Measurements from ENCODE around the gene REC114. TPM values are rescaled to one million over a fixed set of nuclear protein-coding genes. Genes with fewer than 3 reads are reported as not detected.
"Not testable (repeated sequence)": the region's sequence is repeated elsewhere in the genome, so short reads cannot be mapped to it uniquely, and the experiment has no call there.

Gene REC114
- total and polyA plus RNA-seq, 12 donors: 0.28 to 0.62 (median 0.44) TPM; not detected in 8

DNA sequence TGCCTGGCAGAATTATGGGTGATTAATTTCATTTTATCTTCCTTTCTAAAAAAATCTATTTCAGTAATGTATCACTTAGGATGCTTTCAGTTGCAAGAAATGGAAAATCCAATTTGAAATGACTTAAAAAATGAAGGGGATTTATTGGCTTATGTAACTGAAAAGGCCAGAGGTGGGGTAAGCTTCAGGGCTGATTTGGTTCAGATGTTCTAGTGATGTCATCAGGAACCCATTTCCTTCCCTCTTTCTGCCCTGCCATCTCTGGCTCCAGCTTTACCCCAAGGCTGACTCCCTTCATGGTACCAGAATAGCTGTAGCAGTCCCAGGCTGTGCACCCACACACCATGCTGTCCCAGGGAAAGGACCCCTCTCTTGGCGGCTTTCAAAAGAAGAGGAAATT lies 18.5 kb upstream of the REC114 start:
- ATAC-seq (no peak), DNase-seq (no peak)
- H3K36me3 ChIP-seq: no peaks in the 10 kb centered on the region
- intact Hi-C loops (cut with DNase I): no loop called here
- H3K9me3 ChIP-seq: no peaks in the 10 kb centered on the region
- TF ChIP-seq, protein P1, sequence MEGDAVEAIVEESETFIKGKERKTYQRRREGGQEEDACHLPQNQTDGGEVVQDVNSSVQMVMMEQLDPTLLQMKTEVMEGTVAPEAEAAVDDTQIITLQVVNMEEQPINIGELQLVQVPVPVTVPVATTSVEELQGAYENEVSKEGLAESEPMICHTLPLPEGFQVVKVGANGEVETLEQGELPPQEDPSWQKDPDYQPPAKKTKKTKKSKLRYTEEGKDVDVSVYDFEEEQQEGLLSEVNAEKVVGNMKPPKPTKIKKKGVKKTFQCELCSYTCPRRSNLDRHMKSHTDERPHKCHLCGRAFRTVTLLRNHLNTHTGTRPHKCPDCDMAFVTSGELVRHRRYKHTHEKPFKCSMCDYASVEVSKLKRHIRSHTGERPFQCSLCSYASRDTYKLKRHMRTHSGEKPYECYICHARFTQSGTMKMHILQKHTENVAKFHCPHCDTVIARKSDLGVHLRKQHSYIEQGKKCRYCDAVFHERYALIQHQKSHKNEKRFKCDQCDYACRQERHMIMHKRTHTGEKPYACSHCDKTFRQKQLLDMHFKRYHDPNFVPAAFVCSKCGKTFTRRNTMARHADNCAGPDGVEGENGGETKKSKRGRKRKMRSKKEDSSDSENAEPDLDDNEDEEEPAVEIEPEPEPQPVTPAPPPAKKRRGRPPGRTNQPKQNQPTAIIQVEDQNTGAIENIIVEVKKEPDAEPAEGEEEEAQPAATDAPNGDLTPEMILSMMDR (IDR thresholded peaks at IDR 0.05): no peak
- no peaks in the 10 kb centered on the region for H3K4me1 ChIP-seq
- H3K4me3 ChIP-seq: no peak overlapping the region
- H3K27ac ChIP-seq: no peak overlapping the region
- WGBS, 2 donors: 89 to 100% methylated on average over 1 of the region's 1 CpG
- peaks cover 0 to 24% (median 0%) of the 10 kb centered on the region in 7 donors for H3K27me3 ChIP-seq

DNA sequence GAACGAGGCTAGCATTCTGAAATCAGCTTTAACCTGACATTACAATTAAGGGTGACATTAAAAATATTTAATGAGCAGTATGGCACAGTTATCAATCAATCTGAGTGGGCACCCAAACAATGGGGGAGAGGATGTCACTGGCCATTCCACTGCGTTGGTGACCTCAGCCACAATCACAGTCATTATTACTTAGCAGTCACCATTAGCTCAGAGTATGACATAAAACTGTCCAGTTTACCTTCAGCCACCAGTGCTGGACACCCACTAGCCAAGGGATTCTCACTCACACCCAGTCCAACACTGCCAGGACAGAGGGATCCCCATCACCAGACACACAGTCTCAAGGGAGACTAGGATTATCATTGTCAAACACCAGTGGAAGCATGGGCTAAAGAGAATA lies 17.5 kb upstream of the REC114 start:
- no peak for ATAC-seq
- TF ChIP-seq, protein P1 (IDR thresholded peaks at IDR 0.05): no peak
- no peak for DNase-seq
- WGBS, 2 donors: 76 to 78% methylated on average over 2 of the region's 2 CpGs
- intact Hi-C loops (cut with DNase I): no loop called here
- H3K9me3 ChIP-seq: no peaks in the 10 kb centered on the region
- H3K27me3 ChIP-seq: peaks cover 0 to 28% (median 0%) of the 10 kb centered on the region in 7 donors
- no peak overlapping the region for H3K27ac ChIP-seq
- no peaks in the 10 kb centered on the region for H3K4me1 ChIP-seq
- no peaks in the 10 kb centered on the region for H3K36me3 ChIP-seq
- no peak overlapping the region for H3K4me3 ChIP-seq

DNA sequence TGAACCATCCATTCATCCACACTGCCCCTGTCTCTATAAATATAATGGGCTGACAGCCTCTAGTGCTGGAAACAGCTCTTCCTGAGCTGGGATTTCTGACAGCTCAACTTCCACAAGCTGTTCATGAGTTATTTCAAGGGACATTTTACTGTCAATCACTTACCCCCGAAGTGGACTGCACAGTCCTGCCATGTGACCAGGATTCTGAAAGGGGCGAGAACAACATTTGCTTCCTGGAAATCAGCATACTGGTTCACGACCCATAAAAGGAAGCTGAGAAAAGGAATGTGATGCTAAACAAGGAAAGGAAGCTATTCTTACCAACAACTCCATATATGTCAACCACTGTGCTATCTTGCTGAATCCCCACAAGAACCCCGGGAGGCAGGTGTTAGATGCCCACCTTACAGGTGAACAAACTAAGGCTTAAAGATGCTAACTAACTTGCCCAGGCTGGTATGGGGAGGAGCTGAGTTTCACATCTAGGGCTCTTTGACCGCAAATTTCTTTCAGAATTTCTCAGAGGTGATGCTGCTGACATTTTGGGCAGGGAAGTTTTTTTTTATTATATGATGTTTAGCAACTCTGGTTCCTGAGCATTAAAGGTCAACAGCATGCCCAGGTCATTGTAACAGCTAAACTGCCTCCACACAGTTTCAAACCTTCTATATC lies 16.5 kb upstream of the REC114 start:
- intact Hi-C loops (cut with DNase I): no loop called here
- WGBS, 2 donors: 35 to 41% methylated on average over 5 of the region's 5 CpGs
- ATAC-seq (peak in 1 of 8 donors; percentile 20), DNase-seq (no peak)
- no peak overlapping the region for H3K27ac ChIP-seq
- H3K9me3 ChIP-seq: no peaks in the 10 kb centered on the region
- no peak overlapping the region for H3K4me3 ChIP-seq
- H3K27me3 ChIP-seq: peaks cover 0 to 28% (median 0%) of the 10 kb centered on the region in 7 donors
- TF ChIP-seq, protein P1 (IDR thresholded peaks at IDR 0.05): no peak
- no peaks in the 10 kb centered on the region for H3K36me3 ChIP-seq
- no peaks in the 10 kb centered on the region for H3K4me1 ChIP-seq

DNA sequence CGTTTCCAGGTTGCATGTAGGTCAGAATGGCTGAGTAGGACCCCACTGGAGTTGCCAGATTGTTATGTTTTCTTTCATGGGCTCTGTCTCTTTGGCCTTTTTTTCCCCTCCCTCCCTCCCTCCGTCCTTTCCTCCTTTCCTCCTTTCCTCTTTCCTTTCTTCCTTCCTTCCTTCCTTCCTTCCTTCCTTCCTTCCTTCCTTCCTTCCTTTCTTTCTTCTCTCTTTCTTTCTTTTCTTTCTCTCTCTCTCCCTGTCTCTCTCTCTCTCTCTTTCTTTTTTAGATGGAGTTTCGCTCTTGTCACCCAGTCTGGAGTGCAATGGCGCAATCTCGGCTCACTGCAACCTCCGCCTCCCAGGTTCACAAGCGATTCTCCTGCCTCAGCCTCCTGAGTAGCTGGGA lies 11.6 kb upstream of the REC114 start:
- 85 to 88% methylated on average over 7 of the region's 7 CpGs for WGBS, 2 donors
- ATAC-seq: not testable (repeated sequence)

DNA sequence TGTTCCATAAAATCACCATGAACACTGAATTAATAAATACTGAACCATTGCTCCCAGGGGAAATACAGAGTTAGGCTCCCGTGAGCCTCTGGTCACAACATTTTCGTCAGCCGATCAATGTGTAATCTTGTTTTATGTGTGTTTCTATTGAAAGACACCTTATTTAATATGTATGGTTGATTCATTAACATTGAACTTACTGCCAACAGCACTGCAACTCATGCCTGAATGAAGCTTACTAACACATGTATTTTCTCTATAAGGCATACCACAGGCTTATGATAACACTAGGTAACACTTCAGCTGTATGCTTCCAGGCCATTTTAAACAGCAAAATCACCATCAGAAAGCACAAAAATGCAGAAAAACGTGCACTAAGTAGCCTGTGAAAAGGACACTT lies 9.1 kb upstream of the REC114 start:
- TF ChIP-seq, protein P1 (IDR thresholded peaks at IDR 0.05): no peak
- DNase-seq: no peak
- Histone ChIP-seq H3K4me1 (no peaks in the 10 kb centered on the region), H3K36me3 (no peaks in the 10 kb centered on the region), H3K27ac (no peak overlapping the region), H3K9me3 (no peaks in the 10 kb centered on the region), H3K4me3 (no peak overlapping the region), H3K27me3 (peaks cover 0 to 22% (median 2%) of the 10 kb centered on the region in 7 donors)
- ATAC-seq: no peak
- 82% methylated on average over 4 of the region's 4 CpGs for WGBS, 2 donors
- intact Hi-C loops (cut with DNase I): no loop called here

More for the DNA sequence above, 11.6 kb upstream of the REC114 start:
- DNase-seq; H3K4me3 ChIP-seq; H3K9me3 ChIP-seq; intact Hi-C loops (cut with DNase I); H3K27ac ChIP-seq; H3K4me1 ChIP-seq; H3K36me3 ChIP-seq: not testable (repeated sequence)
- H3K27me3 ChIP-seq: peaks cover 0 to 20% (median 6%) of the 10 kb centered on the region in 7 donors
